Measurements from ENCODE around the gene HOXA4. TPM values are rescaled to one million over a fixed set of nuclear protein-coding genes. Genes with fewer than 3 reads are reported as not detected.

Gene HOXA4
- total and polyA plus RNA-seq, 2 of the 8 experiments (the other 6 are each of a cell fraction or from before 2014, with no cell fraction given), result not detected

DNA sequence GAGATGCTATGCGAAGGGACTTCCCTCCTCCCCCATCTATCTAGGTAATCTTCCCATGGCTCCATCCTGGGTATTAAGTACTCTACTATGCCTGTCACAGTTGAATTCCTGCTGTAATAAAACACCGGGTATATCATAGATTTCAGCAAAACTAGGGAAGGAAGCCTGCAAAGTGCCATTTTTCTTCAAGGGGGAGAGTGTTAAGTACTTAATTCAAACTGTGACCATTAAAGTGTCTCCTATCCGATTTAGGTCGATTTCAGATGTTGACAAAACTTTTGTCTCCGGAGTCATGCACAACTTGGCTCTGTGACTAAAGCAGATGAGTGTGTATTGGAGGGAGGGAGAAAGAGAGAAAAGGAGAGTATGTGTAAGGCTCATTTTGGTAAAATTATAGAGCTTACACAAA is 4.6 kb downstream of the HOXA4 start (continued):
- no peak for TF ChIP-seq RFX5 (IDR thresholded peaks at IDR 0.05; ENCODE audit: borderline replicate concordance, low read depth, low read length)
- TF ChIP-seq, protein P1, sequence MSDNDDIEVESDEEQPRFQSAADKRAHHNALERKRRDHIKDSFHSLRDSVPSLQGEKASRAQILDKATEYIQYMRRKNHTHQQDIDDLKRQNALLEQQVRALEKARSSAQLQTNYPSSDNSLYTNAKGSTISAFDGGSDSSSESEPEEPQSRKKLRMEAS (IDR thresholded peaks at IDR 0.05), result no peak
- no peak for TF ChIP-seq GABPA (IDR thresholded peaks at IDR 0.05; ENCODE audit: borderline replicate concordance, insufficient read depth, low read length)
- no peak for TF ChIP-seq TCF12 (IDR thresholded peaks at IDR 0.05; ENCODE audit: low read depth, low read length)
- TF ChIP-seq RAD21 (IDR thresholded peaks at IDR 0.05 in 1 of 2, conservative IDR thresholded peaks at IDR 0.05 in 1 of 2; ENCODE audit: low read depth in 2 of 2, low read length in 2 of 2), result no peak
- no peak for TF ChIP-seq SIN3A (conservative IDR thresholded peaks at IDR 0.05 in 1 of 2, IDR thresholded peaks at IDR 0.05 in 1 of 2; ENCODE audit: low read depth in 1 of 2, low read length in 2 of 2)
